GM18867 (cell line): ENCODE measurements around the gene MYL9.
"Not testable (repeated sequence)": the region's sequence is repeated elsewhere in the genome, so short reads cannot be mapped to it uniquely, and the experiment has no call there.

Source experiments
- ATAC-seq: cut with Tn5 transposase; IDR thresholded peaks from one replicate; pipeline ENCODE4 v1.9.1; 2021; ENCODE audit warnings: mild to moderate bottlenecking, moderate library complexity; ENCODE audit not compliant: unreplicated experiment

MYL9 gene

DNA sequence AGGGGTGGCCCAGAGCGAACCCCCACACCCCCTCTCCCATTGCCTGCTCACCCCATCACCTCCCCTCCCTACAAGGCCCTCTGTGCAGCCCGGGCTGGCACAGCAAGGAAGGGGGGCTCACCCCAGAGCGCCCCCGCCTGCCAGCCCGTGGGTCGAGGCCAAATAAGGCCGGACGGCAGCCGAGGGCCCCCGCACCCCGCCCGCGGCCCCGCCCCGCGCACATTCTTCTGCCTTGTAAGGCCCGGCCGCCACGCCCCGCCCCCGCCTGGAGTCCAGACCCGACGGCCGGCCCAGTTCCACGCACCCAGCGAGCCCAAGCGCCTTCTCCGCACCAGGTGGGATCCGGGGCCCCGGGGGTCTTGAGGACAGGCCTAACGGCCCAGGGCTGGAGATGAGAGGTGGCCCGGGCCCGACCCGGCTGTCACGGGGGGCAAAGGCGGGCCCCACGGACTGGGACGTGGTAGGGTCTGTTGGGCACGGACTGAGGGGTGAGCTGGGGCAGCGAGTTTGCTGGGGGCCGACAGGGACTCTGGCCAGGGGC lies at the start of gene MYL9:
TSS of gene MYL9 (plus strand) at position 293 of the 541 bp plus-strand sequence. CDS start 3,366 bp downstream, outside the sequence.
- ATAC-seq, result no peak

DNA sequence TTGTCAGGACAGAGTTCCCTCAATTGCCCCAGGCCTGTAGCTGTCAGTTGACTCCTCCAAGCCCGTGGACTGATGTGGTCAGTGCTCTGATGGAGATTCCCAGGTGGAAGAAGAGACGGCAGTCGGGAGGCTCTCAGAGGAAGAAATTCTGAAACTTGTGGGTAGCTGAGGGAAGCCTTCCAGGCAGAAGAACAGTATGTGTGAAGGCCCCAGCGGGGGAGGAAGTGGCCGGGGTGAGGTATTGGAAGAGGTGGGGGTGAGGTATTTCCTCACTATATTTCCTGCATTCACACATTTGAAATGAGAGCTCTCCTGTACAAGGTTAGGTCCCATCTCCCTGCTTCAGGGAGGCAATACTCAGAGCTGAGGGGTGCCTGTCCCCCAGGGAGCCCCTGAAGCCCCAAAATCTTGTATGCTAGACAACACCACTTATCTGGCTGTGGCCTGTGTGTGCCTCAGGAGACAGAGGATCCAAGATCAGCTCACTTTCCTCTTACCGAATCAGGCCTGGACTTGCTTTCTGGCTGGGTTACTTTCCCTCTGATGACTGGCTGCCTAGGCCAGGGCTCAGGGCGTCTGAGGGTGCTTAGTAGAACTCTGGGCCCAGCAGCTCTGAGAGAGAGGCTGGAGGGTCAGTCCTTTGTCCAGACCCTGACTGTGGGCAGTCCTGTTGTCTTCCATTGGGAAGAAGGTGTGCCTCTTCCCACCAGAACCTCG lies 49.3 kb upstream of the MYL9 start:
- ATAC-seq, result no peak

DNA sequence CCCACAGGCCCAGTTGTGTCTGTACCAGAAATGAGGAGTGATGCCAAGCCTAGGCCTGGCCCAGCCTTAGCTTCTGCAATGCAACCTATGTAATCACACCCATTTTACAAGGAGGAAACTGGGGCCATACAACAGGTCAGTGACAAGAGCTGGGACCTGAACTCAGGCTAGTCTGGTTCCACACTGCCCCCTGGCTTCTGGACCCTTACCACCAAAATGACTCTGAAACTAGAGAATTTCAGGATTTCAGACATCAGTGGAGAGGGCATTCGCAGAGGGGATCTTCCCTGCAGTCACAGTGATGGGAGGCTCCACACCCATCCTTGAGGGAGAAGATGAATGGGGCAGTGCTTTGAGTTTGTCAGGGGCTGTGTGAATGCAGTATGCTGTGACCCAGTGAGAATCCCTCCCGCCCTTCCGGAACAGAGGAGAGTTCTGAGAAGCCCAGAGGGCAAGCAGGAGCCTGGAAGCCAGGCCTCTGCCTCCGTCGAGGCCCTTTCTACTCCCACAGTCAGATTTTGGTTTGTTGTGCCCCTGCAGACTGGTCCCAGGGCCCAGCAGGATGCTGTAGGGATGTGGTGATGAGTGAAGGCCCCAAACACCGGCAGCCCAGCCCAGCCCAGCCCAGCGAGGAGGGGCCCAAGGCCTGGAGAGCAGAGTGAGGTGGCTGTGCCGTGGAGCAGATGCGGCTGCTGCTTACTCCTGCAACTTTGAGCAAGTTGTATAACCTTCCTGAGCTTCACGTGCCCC lies 48.1 kb upstream of the MYL9 start:
- no peak for ATAC-seq

DNA sequence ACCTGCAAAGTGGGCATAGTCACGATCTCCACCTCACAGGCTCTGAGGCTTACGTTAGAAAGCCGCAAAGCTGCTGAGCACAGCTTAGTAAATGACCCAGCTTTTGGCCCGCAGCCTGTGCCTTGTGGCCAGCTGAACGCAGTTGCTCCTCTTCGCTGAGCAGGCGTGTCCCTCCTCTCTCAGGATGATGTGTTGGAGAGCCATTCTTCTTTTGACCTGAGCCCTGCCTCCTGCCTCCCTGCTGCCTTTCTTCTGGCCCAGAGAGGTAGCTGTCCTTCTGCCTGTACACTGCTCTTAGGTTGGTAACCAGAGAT lies 47.6 kb upstream of the MYL9 start:
- no peak for ATAC-seq

DNA sequence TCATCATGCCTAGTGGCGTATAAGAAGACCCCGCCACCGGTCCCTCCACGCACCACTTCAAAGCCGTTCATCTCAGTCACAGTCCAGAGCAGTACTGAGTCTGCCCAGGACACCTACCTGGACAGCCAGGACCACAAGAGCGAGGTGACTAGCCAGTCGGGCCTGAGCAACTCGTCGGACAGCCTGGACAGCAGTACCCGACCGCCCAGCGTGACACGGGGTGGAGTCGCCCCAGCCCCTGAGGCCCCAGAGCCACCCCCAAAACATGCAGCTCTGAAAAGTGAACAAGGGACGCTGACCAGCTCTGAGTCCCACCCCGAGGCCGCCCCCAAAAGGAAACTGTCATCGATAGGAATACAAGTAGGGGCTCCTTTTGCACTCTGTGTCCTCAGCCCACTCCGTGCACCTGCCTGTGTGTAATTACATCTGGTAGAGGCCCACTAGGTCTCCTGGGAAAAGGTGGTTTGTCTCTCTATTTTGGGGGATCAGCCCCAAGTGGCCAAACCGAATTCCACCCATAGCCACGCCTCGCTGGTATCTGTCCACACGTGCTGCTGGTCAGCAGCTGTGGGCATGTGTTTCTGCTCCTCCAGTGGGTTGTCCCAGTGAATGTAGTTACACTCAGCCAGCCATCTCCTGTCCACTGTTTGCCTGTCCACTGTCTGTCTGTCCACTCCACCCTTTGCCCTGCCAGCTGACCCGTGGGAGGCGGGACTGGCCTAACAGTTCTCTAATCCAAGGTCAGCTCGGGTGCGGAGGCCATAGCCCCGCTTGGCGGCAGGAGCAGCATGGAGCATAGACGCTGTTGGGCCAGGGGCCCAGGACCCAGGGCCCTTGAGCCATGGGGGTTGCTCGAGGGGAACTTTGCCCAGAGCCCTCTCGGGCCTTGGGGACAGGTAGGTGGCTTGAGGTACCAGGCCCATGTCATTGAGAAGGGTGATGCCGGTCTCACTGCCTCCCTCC lies 44.3 kb upstream of the MYL9 start:
- ATAC-seq, result no peak

DNA sequence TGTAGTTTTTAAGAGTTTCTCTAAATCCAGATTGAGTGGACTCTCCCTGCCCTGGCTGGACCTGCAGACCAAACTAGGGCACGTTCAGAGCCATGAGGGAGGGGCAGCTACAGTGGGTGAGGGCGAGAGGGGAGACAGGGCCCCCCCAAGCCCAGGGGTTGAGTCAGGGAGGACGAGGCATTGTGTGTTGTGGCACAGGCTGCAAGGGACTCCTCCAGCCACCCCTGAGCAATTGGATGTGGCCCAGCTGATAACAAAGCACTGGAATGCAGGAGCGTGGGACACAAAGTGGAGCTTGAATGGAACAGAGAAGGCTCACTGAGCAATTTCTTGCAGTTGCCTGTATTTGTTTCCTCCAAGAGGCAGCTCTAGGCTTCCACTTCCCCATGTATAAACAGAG lies 43.5 kb upstream of the MYL9 start:
- no peak for ATAC-seq

DNA sequence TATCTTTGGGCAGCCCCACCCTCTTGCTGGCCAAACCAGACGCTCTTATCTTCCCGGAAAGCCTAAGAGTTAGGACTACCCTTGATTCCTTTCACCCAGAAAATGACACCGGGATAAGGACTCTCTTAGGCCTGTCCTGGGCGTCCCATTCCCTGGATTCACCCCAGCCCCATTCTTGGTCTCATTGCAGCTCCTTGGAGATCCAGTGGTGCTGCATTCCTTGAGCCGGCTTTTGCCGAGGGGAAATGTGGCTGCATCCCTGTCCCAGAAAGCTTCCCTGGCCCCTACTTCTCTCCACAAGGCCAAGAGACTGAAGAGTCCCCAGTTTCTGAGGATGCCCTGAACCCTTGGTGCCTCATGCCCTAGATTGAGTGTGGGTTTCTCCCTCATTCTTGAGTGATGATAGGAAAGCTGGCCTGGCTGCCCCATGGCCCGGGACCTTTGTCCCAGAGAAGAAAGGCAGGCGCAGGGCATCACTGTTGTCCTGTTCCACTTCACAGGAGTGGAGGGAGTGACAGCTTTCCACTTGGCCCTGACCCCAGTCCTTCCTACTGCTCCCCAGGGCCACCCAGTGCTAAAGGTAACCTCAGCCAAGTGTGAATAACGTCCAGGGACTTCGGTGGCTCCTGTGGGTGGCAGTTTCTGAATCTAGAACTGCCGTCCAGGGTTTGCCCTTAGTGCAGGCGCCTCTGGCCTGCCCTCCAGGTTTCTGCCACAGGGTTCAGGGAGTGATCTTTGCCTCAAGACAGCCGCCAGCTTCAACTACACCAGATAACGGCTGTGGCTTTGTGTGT lies 42.7 kb upstream of the MYL9 start:
- ATAC-seq, result no peak

DNA sequence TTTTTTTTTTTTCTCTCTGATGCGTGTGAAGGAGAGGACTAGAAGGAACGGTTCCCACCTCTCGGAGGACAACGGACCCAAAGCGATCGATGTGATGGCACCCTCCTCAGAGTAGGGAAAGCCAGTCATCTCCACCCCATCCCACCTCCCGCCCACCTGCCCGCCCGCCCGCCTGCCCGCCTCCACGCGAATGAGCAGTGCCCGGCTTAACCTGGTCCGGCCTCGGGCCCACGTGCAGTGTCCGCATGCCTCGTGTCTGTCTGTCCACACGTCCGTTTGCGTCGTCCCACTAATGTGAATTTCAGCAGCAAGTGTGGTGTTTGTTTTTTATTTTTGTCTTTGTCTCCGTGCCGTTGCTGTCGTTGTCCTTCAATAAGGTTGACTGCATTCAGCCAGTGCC lies 42.1 kb upstream of the MYL9 start:
- no peak for ATAC-seq

DNA sequence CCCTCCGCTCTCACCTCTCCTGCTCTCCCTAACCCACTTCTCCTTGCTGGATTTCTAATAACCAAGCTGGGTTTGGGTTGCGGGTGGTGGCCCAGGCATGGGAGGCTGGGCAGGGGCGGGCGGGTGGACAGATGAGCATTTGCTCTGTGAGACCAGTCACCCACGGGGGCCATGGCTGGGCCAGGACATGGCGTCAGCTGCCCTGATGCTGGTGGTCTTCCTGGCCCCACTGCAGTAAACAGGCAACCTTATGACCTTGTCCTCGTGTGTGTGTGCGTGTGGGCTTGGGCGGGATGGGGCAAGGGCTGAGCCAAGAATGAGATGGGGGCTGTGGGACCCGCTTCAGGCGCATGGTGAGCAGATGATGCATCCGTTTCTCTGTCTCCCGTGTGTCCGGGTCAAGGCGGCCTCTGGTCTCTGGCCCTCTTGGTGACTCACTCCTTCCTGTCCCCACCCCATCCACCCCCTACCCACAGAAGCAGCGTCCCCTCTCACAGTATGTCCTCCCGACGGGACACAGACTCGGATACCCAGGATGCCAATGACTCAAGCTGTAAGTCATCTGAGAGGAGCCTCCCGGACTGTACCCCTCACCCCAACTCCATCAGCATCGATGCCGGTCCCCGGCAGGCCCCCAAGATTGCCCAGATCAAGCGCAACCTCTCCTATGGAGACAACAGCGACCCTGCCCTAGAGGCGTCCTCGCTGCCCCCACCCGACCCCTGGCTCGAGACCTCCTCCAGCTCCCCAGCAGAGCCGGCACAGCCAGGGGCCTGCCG lies 41.4 kb upstream of the MYL9 start:
- ATAC-seq, result no peak

DNA sequence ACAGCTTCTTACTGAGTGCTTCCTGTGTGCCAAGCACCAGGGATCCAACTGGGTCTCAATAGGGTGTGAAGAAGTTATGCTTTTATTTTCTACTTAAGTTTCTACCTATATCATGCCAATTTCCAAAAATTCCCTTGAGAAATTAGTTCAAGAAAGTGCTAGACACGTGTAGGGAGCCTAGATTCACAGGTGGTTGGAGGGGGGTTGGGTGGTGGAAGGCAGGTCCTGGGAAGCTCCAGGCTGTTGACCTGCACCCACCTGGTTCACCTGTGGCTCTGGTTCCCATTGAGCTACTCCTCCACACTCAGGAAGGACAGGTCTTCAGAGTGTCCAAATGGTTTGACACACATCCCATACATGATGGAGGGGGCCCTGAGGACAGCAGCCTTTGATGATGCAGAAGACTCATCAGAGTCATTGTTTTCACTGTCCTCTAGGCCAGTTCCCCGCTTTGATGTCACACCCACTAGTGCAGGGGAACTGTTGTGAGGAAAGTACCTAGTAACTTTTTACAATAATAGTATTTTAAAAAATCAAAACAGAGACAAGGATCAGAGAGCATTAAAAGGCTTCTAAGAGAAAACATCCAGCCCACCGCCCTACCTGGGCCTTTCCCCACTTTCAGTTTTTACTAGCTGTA lies 39.8 kb upstream of the MYL9 start:
- no peak for ATAC-seq

DNA sequence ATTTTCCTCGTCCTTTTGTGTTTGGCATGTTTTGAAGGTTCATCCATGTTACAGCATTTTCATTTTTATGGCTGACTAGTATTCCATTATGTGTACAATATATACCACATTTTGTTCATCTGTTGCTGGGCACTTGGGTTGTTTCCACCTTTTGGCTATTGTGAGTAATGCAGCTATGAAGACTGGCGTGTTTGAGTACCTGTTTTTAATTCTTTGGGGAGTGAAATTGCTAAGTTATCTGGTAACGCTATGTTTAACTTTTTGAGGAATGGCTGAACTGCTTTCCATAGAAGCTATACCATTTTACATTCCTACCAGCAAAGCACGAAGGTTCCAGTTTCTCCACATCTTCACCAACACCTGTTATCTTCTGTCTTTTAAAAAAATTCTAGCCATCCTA lies 37.0 kb upstream of the MYL9 start:
- no peak for ATAC-seq

DNA sequence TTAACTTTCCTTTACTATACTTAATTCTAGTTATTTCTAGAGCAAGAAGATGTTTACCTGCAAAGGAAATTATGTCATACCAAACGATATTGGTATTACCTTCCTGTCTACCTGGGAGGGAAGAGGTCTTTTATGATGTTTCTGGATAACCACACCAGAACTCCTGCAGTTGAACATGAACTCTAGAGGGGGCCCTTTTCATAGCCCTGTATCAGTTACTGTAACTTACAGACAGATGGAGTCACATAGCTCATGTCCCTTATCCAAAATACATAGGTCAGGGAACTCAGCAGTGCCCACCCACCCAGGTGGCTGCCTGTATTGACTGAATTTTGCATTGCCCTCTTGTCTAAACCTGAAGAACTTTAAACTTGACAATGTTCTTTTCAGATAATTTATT lies 35.1 kb upstream of the MYL9 start:
- no peak for ATAC-seq

DNA sequence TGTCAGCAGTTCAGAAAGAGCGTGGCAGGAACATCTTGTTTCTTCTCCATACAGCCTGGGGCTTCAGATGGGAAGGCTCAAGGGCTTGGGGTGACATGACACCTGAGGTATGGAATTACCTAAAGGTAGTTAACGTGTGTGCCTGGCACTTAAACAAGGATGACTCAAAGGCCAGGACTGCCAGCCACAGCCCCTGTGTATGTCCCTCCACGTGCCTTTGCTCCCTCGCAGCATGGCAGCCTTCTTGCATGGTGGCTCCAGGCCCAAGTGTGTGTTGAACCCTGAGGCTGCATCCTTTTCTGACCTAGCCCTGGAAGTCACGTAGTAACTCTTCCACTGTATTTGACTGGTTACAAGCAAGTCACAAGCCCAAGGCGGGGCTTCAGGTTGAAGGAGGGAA lies 33.6 kb upstream of the MYL9 start:
- no peak for ATAC-seq

DNA sequence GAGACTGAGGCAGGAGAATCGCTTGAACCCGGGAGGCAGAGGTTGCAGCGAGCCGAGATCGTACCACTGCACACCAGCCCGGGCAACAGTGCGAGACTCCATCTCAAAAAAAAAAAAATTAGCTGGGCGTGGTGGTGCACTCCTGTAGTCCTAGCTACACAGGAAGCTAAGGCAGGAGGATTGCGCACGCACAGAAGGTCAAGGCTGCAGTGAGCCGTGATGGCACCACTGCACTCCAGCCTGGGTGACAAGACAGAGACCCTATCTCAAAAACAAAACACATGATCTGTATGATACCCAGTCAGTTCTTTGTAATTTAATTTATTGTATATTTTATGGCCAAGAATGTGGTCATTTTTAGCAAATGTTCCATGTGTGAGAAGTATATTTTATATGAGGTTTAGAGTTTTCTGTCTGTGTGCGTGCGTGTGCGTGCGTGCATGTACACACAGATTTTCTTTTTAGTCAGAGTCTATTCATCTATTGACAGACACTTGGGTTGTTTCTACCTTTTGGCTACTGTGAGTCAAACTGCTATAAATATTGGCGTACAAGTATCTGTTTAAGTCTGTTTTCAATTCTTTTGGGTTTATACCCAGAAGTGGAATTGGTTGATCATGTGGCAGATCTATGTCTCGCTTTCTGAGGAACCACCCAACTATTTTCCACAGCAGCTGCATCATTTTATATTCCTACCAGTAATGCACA lies 22.2 kb upstream of the MYL9 start:
- no peak for ATAC-seq

DNA sequence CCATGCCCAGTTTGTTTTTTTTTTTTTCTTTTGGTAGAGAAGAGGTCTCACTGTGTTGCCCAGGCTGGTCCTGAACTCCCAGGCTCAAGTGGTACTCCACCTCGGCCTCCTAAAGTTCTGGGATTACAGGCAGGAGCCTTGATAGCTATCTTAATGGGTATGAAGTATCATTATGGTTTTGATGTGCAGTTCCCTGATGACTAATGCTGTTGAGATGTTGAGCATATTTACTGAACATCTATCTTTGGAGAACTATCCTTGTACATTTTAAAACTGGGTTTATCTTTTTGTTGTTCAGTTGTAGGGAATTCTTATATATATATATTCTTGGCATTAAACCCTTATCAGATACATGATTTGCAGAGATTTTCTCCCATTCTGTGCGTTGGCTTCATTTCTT lies 21.4 kb upstream of the MYL9 start:
- ATAC-seq, result no peak

DNA sequence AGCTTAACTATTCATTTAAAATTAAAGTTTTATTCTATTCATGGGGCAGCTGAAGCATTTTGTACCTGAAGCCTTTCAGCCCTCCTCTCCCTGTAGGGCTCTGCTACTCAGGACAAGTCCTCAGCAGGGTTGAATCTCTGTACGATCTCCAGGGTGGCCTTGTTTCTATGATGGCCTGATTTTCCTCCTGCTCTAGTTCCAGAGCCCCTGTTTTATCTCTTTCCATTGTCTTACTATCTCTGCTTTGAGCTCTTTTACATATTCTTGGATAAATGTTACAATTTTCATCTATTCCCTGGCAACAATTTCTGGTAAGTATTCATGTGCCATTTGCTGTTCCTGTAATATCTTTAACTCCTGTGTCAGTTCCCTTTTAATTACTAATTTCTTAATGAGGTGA lies 19.8 kb upstream of the MYL9 start:
- no peak for ATAC-seq

DNA sequence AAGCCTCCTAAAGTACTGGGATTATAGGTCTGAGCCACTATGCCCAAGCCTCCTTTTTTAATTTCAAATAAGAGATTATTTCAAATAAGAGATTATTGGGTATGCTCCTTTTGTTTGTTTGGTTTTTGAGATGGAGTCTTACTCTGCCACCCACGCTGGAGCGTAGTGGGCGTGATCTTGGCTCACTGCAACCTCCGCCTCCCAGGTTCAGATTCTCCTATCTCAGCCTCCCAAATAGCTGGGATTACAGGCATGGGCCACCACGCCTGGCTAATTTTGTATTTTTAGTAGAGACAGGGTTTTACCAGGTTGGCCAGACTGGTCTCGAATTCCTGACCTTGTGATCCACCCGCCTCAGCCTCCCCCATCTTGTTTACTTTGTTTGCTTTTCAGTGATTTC lies 18.9 kb upstream of the MYL9 start:
- ATAC-seq, result not testable (repeated sequence)

DNA sequence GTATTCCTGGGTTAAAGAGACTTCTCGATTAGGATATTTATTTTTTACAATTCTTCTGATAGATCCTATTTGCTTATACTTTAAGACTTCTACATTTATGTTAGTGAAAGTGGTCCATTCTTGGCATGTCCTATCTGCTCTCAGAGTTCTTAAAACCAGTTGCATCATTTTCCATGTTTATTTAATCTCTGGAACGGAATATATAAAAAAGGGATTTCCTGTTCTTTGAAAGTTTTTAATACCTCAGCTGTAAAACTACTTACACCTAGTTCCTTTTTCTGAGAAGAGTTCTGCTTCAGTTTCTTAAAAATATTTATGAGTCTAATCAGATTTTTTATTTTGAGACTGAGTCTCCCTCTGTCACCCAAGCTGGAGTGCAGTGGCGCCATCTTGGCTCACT lies 18.0 kb upstream of the MYL9 start:
- ATAC-seq, result no peak
